Measurements from ENCODE around the gene XAGE5. TPM values are rescaled to one million over a fixed set of nuclear protein-coding genes. Genes with fewer than 3 reads are reported as not detected.
"Not testable (repeated sequence)": the region's sequence is repeated elsewhere in the genome, so short reads cannot be mapped to it uniquely, and the experiment has no call there.

XAGE5 gene
- total RNA-seq = not detected in 2 replicates

GRCh38 chrX:52811065-52811625 is at the start of gene XAGE5:
Gene XAGE5 (plus strand): TSS chrX:52811287. CDS start chrX:52812567, 1,280 bp downstream.
- DNase-seq = no peak

GRCh38 chrX:52765983-52766382 is 45.1 kb upstream of the XAGE5 start:
- DNase-seq = not testable (repeated sequence)

GRCh38 chrX:52773504-52773903 is 37.6 kb upstream of the XAGE5 start:
- not testable (repeated sequence) for DNase-seq

- DNase-seq = not testable (repeated sequence)
Observed at GRCh38 chrX:52797327-52797726, 13.8 kb upstream of the XAGE5 start, which contains the start of gene SPANXN5. Gene SPANXN5 (minus strand): TSS chrX:52797427. CDS start chrX:52797348, 79 bp downstream.

- DNase-seq = not testable (repeated sequence)
Observed at GRCh38 chrX:52804876-52805275, 6.2 kb upstream of the XAGE5 start.

GRCh38 chrX:52819788-52820187 is 8.7 kb downstream of the XAGE5 start:
- no peak for DNase-seq

GRCh38 chrX:52821079-52821760 is 10.1 kb downstream of the XAGE5 start:
- no peak for DNase-seq

GRCh38 chrX:52824608-52825007 is 13.5 kb downstream of the XAGE5 start:
- no peak for DNase-seq

- DNase-seq = no peak
Observed at GRCh38 chrX:52830551-52830950, 19.5 kb downstream of the XAGE5 start.

GRCh38 chrX:52839137-52839536 is 28.1 kb downstream of the XAGE5 start:
- no peak for DNase-seq

- DNase-seq = not testable (repeated sequence)
Observed at GRCh38 chrX:52843619-52844018, 32.5 kb downstream of the XAGE5 start.

- no peak for DNase-seq
Observed at GRCh38 chrX:52852110-52852860, 41.2 kb downstream of the XAGE5 start.

- not testable (repeated sequence) for DNase-seq
Observed at GRCh38 chrX:52856991-52857525, 46.0 kb downstream of the XAGE5 start.

GRCh38 chrX:52865343-52865998 is 54.4 kb downstream of the XAGE5 start:
- DNase-seq = no peak

Other genes starting within 250 kb of the XAGE5 start
- gene SSX7, start 156.4 kb upstream of the XAGE5 start, total RNA-seq = not detected in 2 replicates
- not detected in 2 replicates for gene SSX2, start 104.1 kb upstream of the XAGE5 start, total RNA-seq
- gene SSX2B, start 60.0 kb upstream of the XAGE5 start, total RNA-seq = not detected in 2 replicates
- gene SPANXN5, start 13.9 kb upstream of the XAGE5 start, total RNA-seq = not detected in 2 replicates
- gene XAGE3, start 56.8 kb downstream of the XAGE5 start, total RNA-seq = not detected in 2 replicates
- gene FAM156B, start 86.0 kb downstream of the XAGE5 start, total RNA-seq = 6.7 and 10.4 TPM in 2 replicates
- gene FAM156A, start 147.2 kb downstream of the XAGE5 start, total RNA-seq = 5.6 and 9.2 TPM in 2 replicates
- 1.7 and 2.5 TPM in 2 replicates for gene GPR173, start 237.5 kb downstream of the XAGE5 start, total RNA-seq